ENCODE measurements around the gene COMP. TPM values are rescaled to one million over a fixed set of nuclear protein-coding genes. Genes with fewer than 3 reads are reported as not detected.

COMP gene
- total and polyA plus RNA-seq, 8 donors: 0.05 to 3.7 (median 0.54) TPM

GRCh38 chr19:18794029-18794313 lies 2.9 kb upstream of the COMP start:
- no peak for ATAC-seq
- H3K27ac ChIP-seq: no peak overlapping the region
- 65 to 78% methylated on average over 5 of the region's 5 CpGs for WGBS, 2 donors
- intact Hi-C loops (cut with DNase I): no loop called here
- peaks cover 0 to 12% (median 0%) of the 10 kb centered on the region in 4 donors for H3K27me3 ChIP-seq
- no peaks in the 10 kb centered on the region for H3K4me1 ChIP-seq
- TF ChIP-seq, protein P1, sequence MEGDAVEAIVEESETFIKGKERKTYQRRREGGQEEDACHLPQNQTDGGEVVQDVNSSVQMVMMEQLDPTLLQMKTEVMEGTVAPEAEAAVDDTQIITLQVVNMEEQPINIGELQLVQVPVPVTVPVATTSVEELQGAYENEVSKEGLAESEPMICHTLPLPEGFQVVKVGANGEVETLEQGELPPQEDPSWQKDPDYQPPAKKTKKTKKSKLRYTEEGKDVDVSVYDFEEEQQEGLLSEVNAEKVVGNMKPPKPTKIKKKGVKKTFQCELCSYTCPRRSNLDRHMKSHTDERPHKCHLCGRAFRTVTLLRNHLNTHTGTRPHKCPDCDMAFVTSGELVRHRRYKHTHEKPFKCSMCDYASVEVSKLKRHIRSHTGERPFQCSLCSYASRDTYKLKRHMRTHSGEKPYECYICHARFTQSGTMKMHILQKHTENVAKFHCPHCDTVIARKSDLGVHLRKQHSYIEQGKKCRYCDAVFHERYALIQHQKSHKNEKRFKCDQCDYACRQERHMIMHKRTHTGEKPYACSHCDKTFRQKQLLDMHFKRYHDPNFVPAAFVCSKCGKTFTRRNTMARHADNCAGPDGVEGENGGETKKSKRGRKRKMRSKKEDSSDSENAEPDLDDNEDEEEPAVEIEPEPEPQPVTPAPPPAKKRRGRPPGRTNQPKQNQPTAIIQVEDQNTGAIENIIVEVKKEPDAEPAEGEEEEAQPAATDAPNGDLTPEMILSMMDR (IDR thresholded peaks at IDR 0.05): no peak
- no peaks in the 10 kb centered on the region for H3K36me3 ChIP-seq
- no peaks in the 10 kb centered on the region for H3K9me3 ChIP-seq
- no peak for FAIRE-seq
- DNase-seq: no peak
- H3K4me3 ChIP-seq: no peak overlapping the region

DNA sequence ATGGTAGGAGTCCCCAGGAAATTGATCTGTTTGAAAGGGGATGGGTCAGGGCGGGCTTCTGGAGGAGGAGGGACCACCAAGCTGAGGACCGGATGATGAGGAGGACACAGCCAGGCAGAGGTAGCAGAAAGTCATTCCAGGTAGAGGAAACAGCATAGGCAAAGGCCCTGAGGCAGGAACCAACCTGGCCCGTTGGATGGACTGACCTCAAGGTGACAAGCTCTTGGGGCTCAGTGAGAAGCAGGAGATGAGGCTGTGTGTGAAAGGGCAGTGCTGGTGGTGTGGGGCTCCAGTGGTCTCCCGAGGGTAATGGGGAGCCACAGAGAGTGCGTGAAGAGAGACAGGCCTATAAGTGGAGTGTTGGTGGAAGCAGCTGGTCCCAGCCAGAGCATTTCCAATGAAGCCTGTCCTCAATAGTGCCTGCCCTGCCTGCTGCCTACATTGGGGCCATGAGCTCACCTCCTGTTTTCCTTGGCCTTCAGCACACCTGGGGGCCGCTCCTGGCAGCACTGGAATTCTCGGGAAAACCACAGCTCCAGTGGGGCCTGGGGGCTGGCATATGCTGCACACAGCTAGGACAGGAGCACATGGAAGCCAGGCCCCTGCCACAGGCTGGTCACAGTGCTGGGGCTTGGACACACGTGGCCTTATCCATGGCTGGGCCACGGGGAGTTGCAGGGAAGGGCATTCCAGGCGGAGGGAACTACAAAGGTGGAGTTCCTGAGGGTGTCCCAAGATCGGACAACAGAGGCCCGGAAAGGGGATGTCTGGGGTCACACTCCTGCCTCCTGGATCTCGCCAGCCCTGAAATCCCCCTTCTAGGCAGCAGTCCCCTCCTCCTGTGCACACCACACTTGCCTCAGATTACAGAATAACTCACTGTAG lies 2.3 kb upstream of the COMP start:
- FAIRE-seq: no peak

DNA sequence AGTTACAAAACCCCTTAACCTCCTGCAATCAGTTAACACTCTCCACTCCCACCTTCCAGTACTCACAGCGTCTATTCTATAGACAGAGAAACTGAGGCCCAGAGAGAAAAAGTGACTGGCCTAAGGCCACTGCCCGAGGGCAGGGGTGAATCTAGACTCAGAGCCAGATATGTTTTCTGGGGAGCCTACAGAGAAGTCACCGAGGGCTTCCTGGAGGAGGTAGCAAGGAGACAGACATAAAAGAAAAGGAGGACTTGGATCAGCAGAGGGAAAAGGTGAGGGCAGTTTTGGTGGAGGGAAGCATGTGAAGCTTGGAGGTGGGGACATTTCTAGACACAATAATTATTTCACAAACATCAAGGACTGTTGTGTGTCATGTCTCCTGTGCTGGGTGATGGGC lies 1.6 kb upstream of the COMP start:
- intact Hi-C loops (cut with DNase I): no loop called here
- 83 to 92% methylated on average over 3 of the region's 3 CpGs for WGBS, 2 donors
- peaks cover 0 to 24% (median 8%) of the 10 kb centered on the region in 4 donors for H3K27me3 ChIP-seq

More for the DNA sequence above, 2.3 kb upstream of the COMP start:
- DNase-seq (no peak), ATAC-seq (no peak)
- WGBS, 2 donors: 76 to 89% methylated on average over 13 of the region's 13 CpGs
- no peak overlapping the region for H3K4me3 ChIP-seq
- TF ChIP-seq, protein P1 (IDR thresholded peaks at IDR 0.05): no peak
- no peak overlapping the region for H3K27ac ChIP-seq
- H3K27me3 ChIP-seq: peaks cover 0 to 17% (median 2%) of the 10 kb centered on the region in 4 donors
- no peaks in the 10 kb centered on the region for H3K9me3 ChIP-seq
- intact Hi-C loops (cut with DNase I): no loop called here
- no peaks in the 10 kb centered on the region for H3K36me3 ChIP-seq
- H3K4me1 ChIP-seq: no peaks in the 10 kb centered on the region

GRCh38 chr19:18791315-18791678 lies 192 bp upstream of the COMP start:
- no peaks in the 10 kb centered on the region for H3K36me3 ChIP-seq
- no peak for DNase-seq
- WGBS, 2 donors: 22 to 25% methylated on average over 20 to 21 of the region's 21 CpGs
- TF ChIP-seq, protein P1 (IDR thresholded peaks at IDR 0.05): no peak
- no peak for ATAC-seq
- no peak for FAIRE-seq
- no peaks in the 10 kb centered on the region for H3K4me1 ChIP-seq
- H3K27me3 ChIP-seq: peaks cover 0 to 24% (median 8%) of the 10 kb centered on the region in 4 donors
- H3K9me3 ChIP-seq: no peaks in the 10 kb centered on the region
- no peak overlapping the region for H3K27ac ChIP-seq
- no peak overlapping the region for H3K4me3 ChIP-seq
- intact Hi-C loops (cut with DNase I): no loop called here

More for the DNA sequence above, 1.6 kb upstream of the COMP start:
- H3K9me3 ChIP-seq: no peaks in the 10 kb centered on the region
- FAIRE-seq (no peak), ATAC-seq (no peak), DNase-seq (no peak)
- H3K4me1 ChIP-seq: no peaks in the 10 kb centered on the region
- no peaks in the 10 kb centered on the region for H3K36me3 ChIP-seq
- H3K27ac ChIP-seq: no peak overlapping the region
- TF ChIP-seq, protein P1 (IDR thresholded peaks at IDR 0.05): no peak
- no peak overlapping the region for H3K4me3 ChIP-seq

Data from pancreas (tissue), 10 donors.